Middle frontal gyrus (tissue), 1 donor: Measurements from ENCODE around the gene NAA60.

Experiments
- DNase-seq: peaks from one replicate; pipeline ENCODE4 v3.0.0-alpha.2; 2015; ENCODE audit warnings: low spot score; ENCODE audit errors: extremely low spot score

Gene NAA60

GRCh38 chr16:3510416-3510815, 66.9 kb downstream of the NAA60 start:
- no peak for DNase-seq

GRCh38 chr16:3511286-3512180, 68.1 kb downstream of the NAA60 start:
- DNase-seq: no peak

GRCh38 chr16:3513892-3514583, 70.6 kb downstream of the NAA60 start:
- DNase-seq: no peak

GRCh38 chr16:3514621-3515020, 71.1 kb downstream of the NAA60 start:
- DNase-seq: no peak

DNA sequence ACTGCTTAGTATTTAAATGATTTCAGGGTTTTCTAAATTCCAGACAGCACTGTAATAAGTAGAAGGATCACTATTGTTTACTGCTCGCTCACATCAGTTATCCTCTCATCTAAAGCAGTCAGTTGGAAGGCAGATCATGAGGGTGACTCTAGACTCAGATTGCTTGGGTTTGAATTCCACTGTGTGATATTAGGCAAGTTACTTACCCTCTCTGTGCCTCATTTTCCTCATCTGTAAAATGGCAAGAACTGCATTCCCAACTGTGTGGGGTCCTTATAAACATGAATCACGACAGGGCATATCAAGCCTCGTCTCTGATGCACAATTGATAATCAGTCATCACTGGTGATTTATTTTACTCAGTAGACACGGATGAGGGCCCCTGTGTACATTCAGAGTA, 72.4 kb downstream of the NAA60 start:
- DNase-seq: no peak

GRCh38 chr16:3518292-3518985, 75.0 kb downstream of the NAA60 start:
- DNase-seq: no peak

DNA sequence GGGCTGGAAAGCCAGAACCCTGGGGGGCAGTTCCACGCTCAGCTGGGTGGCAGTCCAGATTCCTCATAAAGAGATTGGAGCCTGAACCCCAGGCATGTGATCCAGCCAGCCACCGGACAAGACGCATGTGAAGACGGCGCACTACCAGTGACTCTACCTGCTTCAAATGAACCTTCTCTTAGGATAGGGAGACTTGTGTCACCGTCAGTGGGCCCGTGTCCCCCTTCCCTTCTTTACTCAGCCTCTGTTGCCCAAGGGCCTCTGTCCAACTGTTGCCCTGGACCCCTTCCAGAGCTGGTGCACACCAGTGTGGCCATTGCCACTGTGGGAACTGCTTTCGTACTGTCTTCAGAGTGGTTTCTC, 75.5 kb downstream of the NAA60 start:
- no peak for DNase-seq

- no peak for DNase-seq
These were observed 76.1 kb downstream of the NAA60 start for GRCh38 chr16:3519581-3519980.

DNA sequence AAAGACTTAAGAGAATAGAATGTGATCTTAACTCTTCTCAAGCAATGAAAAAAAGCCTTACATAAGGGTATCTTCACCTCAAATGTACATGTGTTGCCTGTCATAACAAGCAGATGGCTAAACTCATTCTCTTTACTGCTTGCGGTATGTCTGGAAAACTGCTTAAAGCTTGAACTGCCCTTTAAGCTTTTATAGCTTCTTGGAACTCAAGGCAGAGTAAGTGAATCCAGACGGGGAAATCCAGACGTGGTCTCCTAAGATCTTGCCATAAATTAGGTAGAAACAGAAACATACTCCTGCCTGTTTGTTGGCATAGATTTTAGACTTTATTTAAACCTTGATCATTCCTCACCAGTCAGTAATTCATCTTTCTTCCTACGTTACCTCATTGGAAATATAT, 76.9 kb downstream of the NAA60 start:
- DNase-seq: no peak

GRCh38 chr16:3520841-3521240, 77.4 kb downstream of the NAA60 start:
- DNase-seq: no peak

DNA sequence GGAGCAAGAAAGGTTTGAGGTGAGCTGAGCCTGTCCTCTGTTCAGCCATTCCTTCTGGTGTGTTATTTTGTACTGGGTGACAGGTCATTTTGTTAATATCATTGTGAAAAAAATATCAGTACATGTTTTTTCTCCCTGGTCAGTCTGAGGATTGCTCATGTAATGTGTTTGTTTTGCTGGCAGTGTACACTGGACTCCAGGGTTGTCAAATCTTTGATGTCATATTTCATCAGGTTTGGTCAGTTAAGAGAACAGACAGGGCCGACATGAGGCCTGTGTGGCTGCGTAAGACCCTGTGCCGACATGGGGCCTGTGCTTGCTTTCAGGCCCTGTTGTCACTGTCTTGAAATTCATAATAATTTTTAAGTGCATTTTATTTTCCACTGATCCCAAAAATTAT, 79.8 kb downstream of the NAA60 start:
- DNase-seq: no peak

- no peak for DNase-seq
These were observed 82.5 kb downstream of the NAA60 start for GRCh38 chr16:3525951-3526350.

DNA sequence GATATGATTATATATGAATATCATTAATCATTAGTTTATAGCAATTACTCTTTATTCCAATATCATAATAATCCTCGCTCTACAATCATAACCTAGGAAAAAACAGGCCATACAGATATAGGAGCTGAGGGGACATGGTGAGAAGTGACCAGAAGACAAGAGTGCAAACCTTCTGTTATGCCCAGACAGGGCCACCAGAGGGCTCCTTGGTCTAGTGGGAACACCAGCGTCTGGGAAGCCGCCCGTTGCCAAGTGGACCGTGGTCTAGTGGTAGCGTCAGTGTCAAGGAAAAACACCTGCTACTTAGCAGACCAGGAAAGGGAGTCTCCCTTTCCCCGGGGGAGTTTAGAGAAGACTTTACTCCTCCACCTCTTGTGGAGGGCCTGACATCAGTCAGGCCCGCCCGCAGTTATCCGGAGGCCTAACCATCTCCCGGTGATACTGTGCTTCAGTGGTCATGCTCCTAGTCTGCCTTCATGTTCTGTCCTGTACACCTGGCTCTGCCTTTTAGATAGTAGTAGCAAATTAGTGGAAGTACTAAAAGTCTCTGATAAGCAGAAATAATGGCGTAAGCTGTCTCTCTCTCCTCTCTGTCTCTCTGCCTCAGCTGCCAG, 83.8 kb downstream of the NAA60 start:
- DNase-seq: peak; percentile 36

DNA sequence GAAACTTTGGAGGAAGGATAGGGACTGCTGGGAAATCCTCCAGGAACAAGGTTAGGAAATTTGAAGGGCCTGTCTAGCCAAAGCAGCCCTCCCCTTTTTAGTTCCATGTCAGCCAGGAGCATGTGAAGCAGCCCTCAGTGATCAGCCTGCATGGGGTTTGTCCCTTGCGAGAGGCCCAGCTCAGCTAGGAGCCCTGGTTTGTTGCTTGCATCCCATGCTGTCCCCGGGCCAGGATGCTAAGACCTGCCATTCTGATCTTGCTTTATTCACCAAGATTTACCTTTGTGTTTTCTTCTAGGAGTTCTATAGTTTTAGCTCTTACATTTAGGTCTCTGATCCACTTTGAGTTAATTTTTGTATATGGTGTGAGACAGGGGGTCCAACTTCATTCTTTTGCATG, 84.9 kb downstream of the NAA60 start:
- no peak for DNase-seq

- DNase-seq: no peak
These were observed 85.7 kb downstream of the NAA60 start for GRCh38 chr16:3529175-3529574.

DNA sequence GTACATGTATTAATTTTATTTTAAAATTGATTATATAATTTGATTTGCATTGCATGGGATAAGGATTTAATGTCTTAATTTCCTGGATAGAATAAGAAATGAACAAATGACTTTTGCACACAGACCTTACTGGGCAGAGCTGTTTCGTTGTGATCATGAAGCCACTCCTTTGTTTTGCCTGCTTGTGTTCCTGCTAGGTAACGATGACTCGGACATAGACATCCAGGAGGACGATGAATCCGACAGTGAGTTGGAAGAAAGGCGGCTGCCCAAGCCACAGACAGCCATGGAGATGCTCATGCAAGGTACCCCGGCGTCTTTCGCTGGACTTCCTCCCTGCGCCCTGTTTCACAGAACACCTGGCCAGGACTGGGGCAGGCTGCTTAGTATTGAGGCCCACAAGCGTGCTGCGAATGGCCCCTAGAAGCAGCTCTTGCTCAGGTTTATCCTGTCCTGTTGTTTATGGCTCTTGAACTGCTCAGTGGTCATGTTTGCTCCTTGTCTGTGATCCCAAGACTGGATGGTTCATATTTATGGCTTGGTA, 87.0 kb downstream of the NAA60 start:
- no peak for DNase-seq

- no peak for DNase-seq
These were observed 89.3 kb downstream of the NAA60 start for GRCh38 chr16:3532741-3533140.

- DNase-seq: no peak
These were observed 90.6 kb downstream of the NAA60 start for GRCh38 chr16:3534126-3534525.

- DNase-seq: no peak
These were observed 92.8 kb downstream of the NAA60 start for GRCh38 chr16:3536271-3536731.
